GM18511 (cell line): ENCODE measurements around the gene UQCC2.

Source experiments
- ATAC-seq: cut with Tn5 transposase; IDR thresholded peaks from one replicate; pipeline ENCODE4 v1.9.1; 2021; ENCODE audit warnings: mild to moderate bottlenecking, moderate library complexity; ENCODE audit not compliant: unreplicated experiment

Gene UQCC2

GRCh38 chr6:33678233-33678931, 33.1 kb downstream of the UQCC2 start:
- ATAC-seq = no peak

GRCh38 chr6:33677689-33678088, 33.8 kb downstream of the UQCC2 start:
- ATAC-seq = no peak

- no peak for ATAC-seq
Observed at GRCh38 chr6:33677143-33677660, 34.3 kb downstream of the UQCC2 start.

GRCh38 chr6:33676416-33677142, 34.9 kb downstream of the UQCC2 start:
- no peak for ATAC-seq

- no peak for ATAC-seq
Observed at GRCh38 chr6:33675968-33676367, 35.5 kb downstream of the UQCC2 start.

- ATAC-seq = no peak
Observed at GRCh38 chr6:33673851-33674250, 37.6 kb downstream of the UQCC2 start.

- ATAC-seq = peak; percentile 63
Observed at GRCh38 chr6:33672808-33673207, 38.7 kb downstream of the UQCC2 start.

GRCh38 chr6:33671744-33672072, 39.8 kb downstream of the UQCC2 start:
- ATAC-seq = no peak

GRCh38 chr6:33670971-33671743, 40.3 kb downstream of the UQCC2 start:
- no peak for ATAC-seq

- no peak for ATAC-seq
Observed at GRCh38 chr6:33670086-33670660, 41.3 kb downstream of the UQCC2 start.

GRCh38 chr6:33668914-33669313, 42.6 kb downstream of the UQCC2 start:
- ATAC-seq = no peak

- no peak for ATAC-seq
Observed at GRCh38 chr6:33668328-33668727, 43.2 kb downstream of the UQCC2 start.

- no peak for ATAC-seq
Observed at GRCh38 chr6:33667776-33668175, 43.7 kb downstream of the UQCC2 start.

GRCh38 chr6:33667072-33667471, 44.4 kb downstream of the UQCC2 start:
- ATAC-seq = no peak

GRCh38 chr6:33665957-33666356, 45.5 kb downstream of the UQCC2 start:
- no peak for ATAC-seq

GRCh38 chr6:33664506-33665057, 46.9 kb downstream of the UQCC2 start:
- ATAC-seq = no peak

- no peak for ATAC-seq
Observed at GRCh38 chr6:33663727-33664449, 47.6 kb downstream of the UQCC2 start.

- ATAC-seq = no peak
Observed at GRCh38 chr6:33663028-33663427, 48.5 kb downstream of the UQCC2 start.

GRCh38 chr6:33662318-33662717, 49.2 kb downstream of the UQCC2 start:
- ATAC-seq = no peak

GRCh38 chr6:33661106-33661838, 50.2 kb downstream of the UQCC2 start:
- ATAC-seq = no peak
